Activated T-cell treated with anti-CD3 and anti-CD28 coated beads, Interleukin-2, amount 50 U/mL, for 48 hours (primary cell): Measurements from ENCODE around the gene NHS.
"Not testable (repeated sequence)": the region's sequence is repeated elsewhere in the genome, so short reads cannot be mapped to it uniquely, and the experiment has no call there.

Source experiments
- DNase-seq, 2 experiments: peaks; one replicate each; pipeline ENCODE4 v3.0.0-alpha.2; 2020

NHS gene

DNA sequence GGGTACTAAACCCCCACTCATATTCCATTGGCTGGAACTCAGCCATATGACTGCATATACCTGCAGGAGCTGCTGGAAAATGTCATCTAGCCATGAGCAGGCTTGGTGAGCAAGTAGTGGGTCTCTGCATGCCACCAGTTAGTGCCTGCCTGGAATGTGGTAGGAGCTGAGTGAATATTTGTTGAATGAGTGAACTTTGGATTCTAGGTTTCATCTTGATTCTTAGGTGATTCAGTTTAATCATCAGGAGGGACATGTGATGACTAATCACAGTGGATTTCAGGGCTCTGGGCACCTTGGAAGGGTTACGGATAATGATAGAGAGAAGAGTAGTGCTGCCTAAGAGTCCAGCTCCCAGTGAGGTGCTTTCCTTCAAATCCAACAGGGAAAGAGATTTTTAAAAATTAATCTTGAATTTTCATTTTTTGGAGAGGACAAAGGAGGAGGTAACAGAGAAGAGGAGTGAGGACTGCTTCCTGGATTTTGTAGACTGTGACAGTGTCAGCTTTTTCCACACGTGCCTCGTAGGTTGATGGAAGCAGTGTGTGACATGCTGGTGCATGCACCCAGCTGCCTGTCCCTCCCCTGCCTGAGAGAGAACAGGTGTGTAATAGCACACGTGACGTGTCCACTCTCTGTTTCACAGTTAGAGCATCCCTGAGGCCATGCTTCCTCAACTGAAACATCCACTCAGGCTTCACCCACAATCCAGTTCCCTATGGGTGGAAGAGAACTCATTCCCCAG, 30.4 kb downstream of the NHS start:
- no peak for DNase-seq

DNA sequence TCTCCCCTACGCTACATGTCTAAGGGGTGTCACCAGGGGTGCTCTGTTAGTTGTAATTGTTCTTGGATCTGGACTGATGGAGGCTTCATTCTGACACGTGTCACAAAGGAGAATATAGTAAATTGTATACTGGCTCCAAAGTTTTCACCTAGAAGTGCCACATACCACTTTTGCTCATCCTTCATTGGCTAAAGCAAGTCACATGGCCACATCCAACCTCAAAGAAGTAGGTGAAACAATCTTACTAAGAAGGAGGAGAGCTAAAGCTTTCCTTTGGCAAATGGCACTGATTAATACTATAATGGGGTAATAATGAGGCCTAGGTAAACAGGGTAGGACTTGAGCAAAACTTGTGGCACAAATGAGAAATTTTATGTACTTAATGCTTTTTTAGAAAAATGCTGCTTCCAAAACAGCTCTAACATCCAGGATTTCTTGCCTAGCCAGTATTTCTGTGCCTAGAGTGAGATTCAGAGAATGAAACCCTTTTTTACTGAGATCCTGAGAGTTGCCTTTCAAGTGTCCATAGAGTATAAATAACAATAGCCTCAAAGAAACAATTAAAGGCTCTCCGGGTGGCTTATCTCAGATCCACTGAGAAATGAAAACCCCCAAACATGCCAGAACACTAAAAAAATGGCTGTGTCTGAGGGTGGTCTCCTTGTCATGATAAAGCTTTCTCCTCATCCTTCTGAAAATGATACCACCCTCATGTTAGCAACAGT, 34.7 kb downstream of the NHS start:
- DNase-seq: no peak

DNA sequence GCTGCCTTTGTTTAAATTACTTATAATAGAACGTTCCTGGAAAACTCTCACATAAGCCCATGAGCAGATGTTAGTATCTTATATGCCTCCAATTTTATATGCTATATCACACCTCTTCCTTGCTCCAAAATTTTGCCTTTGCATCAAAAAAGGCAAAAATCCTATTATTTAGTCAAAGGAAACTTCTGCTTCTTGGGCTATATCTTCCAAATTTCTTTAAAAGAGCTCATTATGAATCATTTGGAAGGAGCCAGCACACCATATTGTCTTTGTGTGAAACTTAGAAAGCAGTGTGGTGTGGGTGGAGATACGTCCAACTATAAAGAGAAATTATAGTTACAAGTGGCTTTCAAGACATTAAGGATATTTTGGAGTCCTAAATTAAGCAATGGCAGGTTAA, 35.7 kb downstream of the NHS start:
- DNase-seq: no peak

DNA sequence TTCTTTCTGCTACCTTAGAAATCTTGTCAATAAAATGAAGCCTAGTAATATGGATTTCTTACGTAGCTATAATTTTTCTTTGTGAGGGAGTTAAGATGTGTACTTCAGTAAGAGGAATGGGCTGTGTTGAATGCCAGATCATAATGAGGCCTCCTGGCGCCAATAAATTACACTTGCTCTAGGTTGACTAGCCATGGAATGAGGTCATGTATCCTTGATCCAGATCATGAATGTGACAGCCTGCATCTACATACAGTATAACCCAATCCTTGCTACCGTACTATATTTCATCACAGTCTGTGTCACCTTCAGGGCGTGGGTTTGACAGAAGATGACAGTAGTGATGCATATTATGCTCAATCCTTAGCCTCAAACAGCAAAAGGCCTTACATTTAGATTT, 36.2 kb downstream of the NHS start:
- no peak for DNase-seq

DNA sequence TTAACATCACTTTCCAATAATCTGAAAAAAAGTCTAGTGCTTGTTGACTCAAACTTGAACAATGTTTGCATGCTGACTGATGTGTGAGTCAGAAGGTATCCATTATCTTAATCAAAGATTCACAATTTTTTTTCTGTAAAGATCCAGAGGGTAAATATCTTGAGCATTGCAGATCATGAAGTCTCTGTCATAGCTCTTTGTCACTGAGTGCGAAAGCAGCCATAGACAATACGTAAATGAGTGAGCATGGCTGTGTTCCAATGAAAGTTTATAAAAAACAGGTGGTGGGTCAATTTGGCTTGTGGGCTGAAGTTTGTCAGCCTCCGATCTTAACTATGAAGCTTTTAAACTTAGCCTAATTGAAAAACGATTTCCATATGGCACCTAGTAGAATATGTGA, 37.7 kb downstream of the NHS start:
- no peak for DNase-seq

DNA sequence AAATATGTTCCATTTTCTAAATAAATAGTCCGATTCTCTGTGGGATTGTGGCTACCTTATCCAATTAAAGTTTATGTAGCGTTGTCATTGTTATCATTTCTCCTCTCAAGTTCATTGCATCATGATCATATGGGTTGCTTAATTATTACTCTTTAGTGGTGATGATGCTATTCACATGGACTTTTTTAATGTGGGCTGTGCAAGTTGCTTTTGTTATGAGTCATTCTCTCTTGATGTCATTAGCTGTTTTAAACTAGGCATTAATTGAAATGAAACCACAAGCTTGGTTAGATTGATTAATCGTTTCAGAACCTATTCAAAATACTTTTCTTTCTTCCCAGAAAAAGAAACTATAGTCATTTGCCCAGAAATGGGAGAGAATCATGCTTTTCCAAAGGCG, 38.2 kb downstream of the NHS start:
- DNase-seq: no peak

DNA sequence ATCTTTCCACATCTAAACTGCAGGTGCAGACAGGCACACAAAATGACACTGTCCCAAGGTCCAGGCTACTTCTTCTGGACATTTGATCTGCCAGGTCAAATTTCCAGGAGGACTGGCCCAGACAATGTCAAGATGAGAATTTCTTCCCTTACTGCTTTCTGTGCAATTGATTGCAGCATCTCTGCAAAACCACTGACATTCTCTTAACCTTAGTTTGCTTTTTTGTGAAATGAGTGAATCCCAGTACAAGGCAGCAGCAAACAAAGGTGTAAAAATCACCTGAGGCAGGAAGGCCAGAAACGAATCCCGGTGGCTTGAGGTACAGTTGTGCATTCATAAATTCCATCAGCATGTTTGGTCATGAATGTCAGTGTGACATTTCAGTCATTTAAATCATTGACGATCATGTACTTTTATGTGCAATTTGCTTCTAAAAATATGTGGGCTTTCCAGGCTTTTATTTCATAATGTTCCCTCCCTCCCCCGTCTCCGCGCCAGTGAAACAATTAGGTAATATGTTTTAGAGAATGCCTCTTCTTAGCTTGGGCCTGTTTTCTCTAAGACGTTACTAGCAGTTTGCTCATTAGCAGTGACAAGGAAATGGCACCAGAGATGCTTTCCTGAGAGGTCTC, 39.1 kb downstream of the NHS start:
- DNase-seq: no peak

DNA sequence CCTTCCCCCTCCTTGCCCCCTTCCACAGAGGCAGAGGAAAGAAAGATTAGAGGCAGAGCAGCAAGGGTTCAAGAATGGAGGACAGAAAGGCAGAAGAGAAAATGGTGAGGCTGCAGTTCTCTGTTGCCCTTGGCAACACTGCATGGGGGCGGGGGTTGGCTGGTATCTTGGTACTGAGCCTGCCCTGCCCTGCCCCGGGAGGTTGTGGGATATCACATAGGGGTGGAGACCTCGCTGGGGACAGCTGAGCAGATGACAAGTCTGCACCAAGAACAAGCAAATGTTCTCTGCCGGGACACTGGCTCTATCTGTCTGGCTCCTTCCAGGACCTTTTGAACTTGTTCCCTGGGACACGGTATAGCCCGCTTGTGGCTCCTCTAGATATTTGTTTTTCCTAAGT, 39.8 kb downstream of the NHS start:
- no peak for DNase-seq

DNA sequence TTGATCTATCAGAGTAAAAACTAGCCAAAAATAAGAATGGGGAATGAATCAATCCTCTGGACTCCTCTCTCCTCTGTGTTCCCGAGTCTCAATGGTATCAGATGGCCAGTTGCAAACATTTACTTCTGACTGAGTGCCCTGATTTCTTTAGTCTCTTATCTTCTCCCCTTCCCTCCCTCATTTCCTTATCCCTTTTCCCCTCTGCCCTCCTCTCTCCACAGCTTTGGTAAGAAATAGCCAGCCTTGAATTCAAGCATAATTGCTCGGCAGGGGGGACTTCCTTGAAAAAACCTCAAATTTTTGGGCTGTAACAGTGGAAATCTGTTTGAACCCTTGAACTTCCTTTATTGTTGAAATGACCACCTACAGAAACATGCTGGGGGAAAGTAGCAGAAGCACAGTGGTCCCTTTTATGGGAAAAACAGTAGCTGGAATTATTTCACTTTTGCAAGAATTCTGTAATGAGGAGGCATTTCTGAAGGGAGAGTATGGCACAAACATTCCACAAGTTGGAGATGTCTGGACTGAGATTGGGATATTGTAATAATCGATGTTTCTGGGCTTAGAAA, 40.3 kb downstream of the NHS start:
- no peak for DNase-seq

DNA sequence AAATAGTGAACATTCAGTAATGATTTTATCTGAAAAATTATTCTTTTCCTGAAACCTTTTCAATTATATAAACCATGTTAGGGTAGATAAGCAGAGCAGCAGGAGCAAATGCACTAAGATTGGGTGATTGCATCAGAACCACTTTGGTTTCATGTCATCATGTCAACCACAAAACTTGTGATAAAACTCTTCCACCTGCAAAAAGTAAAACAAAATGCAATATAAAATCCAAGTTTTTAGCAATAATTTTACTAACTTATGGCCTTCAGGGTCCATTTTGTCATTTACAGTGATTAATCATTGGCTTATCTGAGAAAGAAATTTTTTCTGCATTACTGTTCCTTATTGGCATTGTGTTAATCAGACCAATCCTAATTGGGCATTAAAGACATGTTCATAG, 42.4 kb downstream of the NHS start:
- DNase-seq: no peak

DNA sequence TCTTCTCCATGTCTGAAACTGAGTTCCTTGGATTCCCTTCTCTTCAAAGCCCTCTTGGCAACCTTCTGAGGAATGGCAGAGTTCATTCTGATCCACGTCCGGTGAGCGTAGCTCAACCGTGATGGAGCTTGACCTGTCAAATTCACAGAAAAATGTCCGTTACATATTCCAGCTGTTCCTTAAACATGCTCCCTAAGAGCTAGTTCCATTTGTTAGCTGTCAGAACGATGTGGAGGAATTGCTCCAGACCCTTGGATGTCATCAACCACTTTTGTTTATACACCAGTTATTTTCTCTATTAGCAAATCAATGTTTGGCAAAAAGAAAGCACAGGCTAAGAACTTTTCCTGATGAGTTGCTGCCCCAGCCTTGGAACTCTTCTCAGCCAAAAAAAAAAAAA, 50.1 kb downstream of the NHS start:
- DNase-seq: no peak

DNA sequence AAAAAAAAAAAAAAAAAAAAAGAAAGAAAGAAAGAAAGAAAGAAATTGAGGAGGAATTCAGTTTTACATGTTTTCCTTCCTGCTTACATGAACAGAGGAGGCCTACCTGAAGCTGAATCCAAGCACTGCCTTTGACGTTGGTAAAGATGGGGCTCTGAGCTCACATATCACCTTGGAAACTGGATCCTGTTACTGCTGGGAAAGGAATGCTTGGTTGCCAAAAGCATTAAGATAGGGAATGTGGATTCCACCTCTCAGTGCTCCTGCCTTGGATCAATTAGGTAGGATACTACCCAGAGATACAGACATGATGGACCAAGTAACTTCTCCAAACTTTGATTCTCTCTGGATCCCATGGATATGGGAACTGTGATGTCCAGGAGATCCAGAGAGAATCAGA, 50.6 kb downstream of the NHS start:
- no peak for DNase-seq

DNA sequence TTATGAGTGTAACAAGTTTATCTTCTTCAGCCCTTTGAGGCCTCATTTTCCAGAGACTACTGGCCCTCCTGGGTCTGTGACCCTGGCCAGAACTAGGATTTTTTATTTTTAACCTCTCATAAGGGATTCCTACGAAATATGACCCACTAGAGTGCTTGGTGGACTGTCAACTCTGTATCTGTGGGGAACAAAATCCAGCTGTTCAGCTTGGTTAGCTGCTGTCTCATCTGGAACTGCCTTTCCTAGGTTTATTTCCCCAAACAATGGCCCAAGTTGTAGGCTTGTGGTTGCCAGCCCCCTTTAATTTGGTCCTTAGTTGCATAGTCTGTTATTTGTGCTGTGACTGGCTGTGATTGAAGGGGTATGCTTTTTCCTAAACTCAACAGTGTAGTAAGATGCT, 56.2 kb downstream of the NHS start:
- no peak for DNase-seq

DNA sequence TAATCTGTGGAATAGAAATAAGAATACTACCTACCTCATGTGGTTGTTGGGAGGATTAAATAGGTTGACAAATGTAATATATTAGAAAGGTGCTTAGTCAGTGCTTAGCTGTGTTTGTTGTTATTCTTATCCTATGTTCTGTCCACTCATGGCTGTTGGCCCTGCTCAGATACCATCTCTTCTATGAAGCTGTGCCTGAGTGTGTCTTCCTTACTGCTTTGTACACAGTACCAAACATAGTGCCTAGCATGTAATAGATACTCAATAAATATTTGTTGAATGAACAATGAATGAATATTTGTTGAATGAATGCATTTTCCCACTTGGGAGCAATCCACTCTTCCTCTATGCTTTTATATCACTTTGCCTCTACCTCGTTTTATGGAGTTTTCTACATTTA, 57.2 kb downstream of the NHS start:
- DNase-seq: no peak

DNA sequence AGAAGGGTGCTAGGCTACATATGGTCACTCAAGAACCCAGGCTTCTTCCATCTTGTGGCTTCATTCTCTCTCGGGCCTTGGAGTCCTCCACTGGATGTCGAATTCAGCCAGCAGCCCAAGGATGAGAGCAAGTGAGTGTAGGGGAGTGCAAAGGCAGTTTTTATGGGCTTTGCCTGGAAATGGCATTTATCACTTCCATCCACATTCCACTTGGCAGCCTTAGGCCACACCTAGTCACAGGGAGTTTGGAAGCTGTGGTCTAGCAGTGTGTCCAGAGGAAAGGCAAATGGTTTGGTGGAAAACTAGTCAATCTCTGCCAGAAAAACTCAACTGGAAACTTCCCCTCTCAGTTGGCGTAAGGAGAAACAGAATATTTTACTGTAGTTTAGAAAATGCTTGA, 59.0 kb downstream of the NHS start:
- DNase-seq: no peak

DNA sequence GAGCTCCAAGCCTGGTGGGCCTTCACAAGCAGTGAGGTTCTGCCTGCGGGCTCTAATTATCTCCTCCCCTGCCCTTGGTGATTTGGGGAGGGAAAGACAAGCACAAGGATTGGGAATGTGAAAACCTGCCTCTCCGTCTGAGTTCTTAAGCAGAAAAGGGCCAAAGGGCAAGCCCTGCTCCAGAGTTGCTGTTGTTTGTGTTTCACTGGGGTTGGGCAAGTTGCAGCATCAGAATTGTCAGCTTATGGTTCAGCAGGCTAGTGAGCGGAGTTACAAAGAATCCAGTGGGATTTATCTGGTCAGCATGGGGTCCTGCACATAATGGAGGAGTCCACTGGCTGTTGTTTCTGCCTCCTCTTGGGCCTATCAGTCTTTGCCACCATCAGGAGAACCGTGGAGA, 60.5 kb downstream of the NHS start:
- no peak for DNase-seq

DNA sequence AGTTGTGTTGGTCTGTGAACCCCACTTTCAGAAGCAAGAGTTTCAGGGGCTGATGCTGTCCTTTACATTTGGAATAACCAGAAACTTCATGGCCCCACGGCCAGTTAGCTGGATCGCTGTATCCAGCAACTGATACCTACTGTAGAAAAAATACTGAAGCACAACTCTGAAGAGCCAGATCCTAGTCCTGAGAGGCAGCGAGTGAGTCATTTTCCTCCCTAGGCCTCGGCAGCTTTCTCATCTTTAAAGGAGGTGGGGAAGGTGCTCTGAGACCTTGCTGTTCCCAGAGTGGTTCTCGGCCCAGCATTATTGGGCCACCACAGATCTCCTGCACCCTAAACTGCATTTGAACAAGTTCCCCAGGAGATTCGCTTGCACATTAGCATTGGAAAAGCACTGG, 63.2 kb downstream of the NHS start:
- DNase-seq: no peak

DNA sequence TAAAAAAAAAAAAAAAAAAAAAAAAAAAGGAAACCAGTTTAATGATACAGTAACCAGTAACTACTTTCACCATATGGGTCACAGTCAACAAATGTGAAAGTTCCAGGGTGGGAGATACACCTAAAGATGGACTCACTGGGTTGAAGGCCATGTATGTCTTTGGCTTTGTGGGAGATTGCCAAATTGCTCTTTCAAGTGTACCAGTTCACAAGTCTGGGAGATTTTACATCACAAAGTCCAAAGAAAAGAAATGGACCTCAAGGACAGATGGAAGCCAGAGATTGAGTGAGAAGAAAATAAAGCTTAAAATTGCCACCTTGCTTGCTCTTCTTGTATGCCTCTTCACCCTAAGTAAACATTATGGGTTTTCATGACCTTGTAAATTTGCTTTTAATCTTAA, 65.3 kb downstream of the NHS start:
- DNase-seq: no peak

DNA sequence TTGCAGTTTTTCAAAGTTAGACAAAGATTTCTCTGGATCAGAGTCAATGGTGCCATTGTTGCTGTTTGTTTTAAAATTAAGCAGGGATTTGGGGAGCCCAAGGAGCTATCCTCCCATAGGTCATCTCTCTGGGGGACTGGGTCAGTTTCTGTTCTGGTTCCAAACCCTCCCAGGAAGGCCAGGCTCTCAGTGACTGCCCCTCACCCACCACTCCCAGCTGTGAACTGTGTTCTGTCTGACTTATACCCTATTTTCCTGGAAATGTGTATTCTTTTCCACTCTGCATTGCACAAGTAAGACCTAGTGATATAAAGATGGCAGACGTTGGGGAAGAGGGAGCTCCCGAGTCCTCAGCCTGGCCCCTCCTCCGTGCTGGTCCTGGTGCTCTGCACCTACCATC, 65.8 kb downstream of the NHS start:
- DNase-seq: no peak

DNA sequence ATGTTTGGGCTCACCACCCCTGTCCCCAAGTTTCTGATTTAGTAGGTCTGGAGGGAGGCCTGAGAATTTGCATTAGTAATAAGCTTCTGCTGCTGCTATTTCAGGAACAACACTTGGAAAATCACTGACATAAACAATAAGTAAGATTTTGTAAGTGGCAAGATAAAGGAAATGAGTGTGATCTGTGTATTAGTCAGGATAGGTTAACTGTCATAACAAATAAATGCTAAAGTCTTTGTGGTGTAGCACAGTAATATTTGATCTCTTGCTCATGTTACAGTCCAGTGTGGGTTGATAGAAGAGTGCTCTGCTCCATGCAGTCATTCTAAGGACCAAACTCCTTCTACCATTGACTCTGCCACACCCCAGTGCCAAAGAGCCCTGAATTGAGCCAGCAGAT, 67.0 kb downstream of the NHS start:
- DNase-seq: no peak

DNA sequence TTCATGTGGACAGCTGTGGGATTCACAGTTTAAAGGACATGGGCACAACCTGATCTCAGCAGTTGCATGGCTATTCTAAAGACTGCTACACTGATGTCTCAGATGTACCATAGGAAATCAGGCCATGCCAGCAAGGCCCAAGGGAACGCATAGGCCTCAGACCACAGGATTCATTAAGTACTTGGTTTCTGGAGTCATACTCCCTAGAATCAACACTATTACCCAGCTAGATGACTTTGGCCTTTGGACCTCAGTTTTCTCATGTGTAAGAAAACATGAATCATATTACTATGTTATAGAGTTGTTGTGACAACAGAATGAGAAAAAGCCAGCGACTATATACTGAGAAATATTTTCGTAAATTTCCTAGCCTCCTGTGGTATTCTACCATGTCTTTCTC, 67.9 kb downstream of the NHS start:
- DNase-seq: no peak

DNA sequence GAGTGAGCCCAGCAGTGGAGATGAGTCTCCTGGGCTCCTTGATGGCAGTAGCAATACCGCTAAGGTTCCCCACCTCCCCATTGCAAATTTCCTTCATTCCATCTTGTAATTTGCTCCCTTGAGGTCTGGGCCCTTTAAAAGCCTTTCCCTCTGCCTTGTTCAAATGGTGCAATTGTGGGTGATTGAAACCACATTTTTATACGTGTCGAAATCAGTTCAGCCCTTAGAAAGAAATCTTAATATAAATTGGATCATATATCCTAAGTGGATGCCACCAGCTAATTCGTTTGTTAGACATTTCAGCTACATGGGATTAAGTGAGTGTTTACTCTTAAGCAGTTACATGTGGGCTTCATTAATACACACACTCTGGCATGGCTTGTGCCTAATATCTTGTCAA, 68.6 kb downstream of the NHS start:
- no peak for DNase-seq

DNA sequence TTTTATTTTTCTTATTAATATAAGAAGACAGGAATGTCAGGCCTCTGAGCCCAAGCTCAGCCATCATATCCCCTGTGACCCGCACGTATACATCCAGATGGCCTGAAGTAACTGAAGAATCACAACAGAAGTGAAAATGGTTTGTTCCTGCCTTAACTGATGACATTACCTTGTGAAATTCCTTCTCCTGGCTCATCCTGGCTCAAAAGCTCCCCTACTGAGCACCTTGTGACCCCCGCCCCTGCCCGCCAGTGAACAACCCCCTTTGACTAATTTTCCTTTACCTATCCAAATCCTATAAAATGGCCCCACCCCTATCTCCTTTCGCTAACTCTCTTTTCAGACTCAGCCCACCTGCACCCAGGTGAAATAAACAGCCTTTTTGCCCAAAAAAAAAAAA, 71.3 kb downstream of the NHS start:
- not testable (repeated sequence) for DNase-seq

DNA sequence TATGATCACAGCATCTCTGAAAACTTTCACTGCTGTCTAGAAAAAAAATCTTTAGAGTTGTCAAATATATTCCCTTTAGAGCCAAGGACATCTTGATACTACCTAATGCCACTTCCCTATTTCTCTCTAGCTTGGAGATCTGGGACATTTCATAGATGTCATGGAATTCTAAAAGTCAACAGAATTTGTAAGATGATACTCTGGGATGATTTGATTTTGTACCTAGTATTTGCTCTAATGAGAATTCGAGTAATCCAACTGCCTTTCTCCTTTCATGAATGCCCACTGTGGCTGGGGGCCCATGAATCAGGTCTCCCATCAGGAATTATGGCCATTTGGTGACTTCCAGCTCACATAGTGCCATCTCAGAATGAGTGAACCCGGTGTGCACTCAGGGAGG, 73.2 kb downstream of the NHS start:
- no peak for DNase-seq
